Activated gamma-delta T cell (primary cell): Measurements from ENCODE around the gene BMP7.

Experiments used
- DNase-seq: peaks from one replicate; lab custom pipeline; 2025; lab: John Stamatoyannopoulos, UW

BMP7 gene

GRCh38 chr20:57124800-57125517 lies 141.5 kb downstream of the BMP7 start:
- no peak for DNase-seq

GRCh38 chr20:57124366-57124765 lies 142.1 kb downstream of the BMP7 start:
- DNase-seq, result no peak

- no peak for DNase-seq
Observed at GRCh38 chr20:57123504-57123903, 142.9 kb downstream of the BMP7 start.

- no peak for DNase-seq
Observed at GRCh38 chr20:57122536-57123489, 143.6 kb downstream of the BMP7 start.

GRCh38 chr20:57118964-57119363 lies 147.5 kb downstream of the BMP7 start:
- no peak for DNase-seq
